ENCODE data around the gene PRKCE. TPM values are rescaled to one million over a fixed set of nuclear protein-coding genes. Genes with fewer than 3 reads are reported as not detected.

Gene PRKCE
- total and polyA plus RNA-seq, 2 experiments from 2014 or later, result 0.94 to 1.2 TPM

DNA sequence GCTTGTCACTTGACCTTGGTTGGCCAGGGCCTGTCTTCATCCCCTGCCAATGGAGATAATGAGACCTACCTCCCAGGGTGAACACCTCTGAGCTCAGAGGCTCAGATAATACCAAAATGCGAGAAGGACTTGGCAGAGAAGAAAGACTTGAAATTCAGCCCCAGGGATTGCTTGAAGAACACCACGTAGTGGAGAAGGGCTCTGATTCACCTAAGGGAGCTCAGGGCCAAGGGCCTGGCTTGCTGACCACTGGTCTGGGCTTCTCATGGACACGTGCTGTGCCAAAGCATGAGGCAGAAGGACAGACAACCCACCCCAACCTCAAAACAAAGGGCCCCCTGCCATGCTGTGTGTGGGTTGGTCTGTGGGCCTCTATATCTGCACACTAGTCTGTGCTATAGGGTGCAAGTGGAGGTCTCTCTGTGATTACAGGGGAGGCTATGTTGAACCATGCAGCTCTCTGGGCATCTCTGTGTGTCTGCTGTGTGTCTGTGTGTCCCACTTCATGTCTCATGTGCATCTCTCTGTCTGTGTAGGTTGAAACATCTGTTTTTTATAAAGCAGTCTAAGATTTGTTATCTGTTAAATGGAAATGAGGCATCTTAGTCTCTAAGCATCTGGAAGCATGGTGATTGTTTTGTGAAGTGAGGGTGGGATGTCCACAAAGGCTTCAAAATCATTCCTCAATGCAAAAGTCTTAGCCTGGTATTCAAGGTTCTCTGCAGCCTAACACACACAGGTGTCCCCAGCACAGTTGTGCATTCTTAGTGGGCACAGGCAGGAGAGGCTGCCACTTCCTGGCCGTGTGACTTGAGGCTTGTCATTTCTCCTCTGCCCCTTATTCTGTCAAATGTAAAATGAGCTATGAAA, 584.8 kb downstream of the PRKCE start:
- Mint-ChIP-seq H3K4me3 (no peak overlapping the region), H3K9me3 (no peaks in the 10 kb centered on the region; the same call in 2 of the 3 replicates), H3K4me1 (peaks cover 13% of the 10 kb centered on the region), H3K27me3 (ENCODE audit: insufficient read depth, low read depth, poor library complexity) (peaks cover 2% of the 10 kb centered on the region), H3K36me3 (ENCODE audit: low read depth) (no peaks in the 10 kb centered on the region), H3K27ac (no peak overlapping the region)
- Histone ChIP-seq H4K20me1 (replicated peaks; ENCODE audit: insufficient read depth) (no peaks in the 10 kb centered on the region), H3K9me2 (ENCODE audit: insufficient read depth) (peaks cover 5% of the 10 kb centered on the region; the same call in 1 of the 2 replicates), H3K4me2 (no peak overlapping the region), H3F3A (replicated peaks; ENCODE audit: low read depth) (no peaks in the 10 kb centered on the region), H3K27ac (ENCODE audit: low read depth) (no peak overlapping the region), H3K79me2 (replicated peaks; ENCODE audit: insufficient read depth) (no peaks in the 10 kb centered on the region), H3K27me3 (ENCODE audit: insufficient read depth) (no peaks in the 10 kb centered on the region), H3K4me1 (ENCODE audit: insufficient read depth) (no peaks in the 10 kb centered on the region), H2AFZ (no peak overlapping the region), H3K4me3 (no peak overlapping the region), H3K36me3 (ENCODE audit: insufficient read depth) (no peaks in the 10 kb centered on the region)
- ATAC-seq (no peak), DNase-seq (ENCODE audit: low spot score) (no peak)
- TF ChIP-seq, protein P1, sequence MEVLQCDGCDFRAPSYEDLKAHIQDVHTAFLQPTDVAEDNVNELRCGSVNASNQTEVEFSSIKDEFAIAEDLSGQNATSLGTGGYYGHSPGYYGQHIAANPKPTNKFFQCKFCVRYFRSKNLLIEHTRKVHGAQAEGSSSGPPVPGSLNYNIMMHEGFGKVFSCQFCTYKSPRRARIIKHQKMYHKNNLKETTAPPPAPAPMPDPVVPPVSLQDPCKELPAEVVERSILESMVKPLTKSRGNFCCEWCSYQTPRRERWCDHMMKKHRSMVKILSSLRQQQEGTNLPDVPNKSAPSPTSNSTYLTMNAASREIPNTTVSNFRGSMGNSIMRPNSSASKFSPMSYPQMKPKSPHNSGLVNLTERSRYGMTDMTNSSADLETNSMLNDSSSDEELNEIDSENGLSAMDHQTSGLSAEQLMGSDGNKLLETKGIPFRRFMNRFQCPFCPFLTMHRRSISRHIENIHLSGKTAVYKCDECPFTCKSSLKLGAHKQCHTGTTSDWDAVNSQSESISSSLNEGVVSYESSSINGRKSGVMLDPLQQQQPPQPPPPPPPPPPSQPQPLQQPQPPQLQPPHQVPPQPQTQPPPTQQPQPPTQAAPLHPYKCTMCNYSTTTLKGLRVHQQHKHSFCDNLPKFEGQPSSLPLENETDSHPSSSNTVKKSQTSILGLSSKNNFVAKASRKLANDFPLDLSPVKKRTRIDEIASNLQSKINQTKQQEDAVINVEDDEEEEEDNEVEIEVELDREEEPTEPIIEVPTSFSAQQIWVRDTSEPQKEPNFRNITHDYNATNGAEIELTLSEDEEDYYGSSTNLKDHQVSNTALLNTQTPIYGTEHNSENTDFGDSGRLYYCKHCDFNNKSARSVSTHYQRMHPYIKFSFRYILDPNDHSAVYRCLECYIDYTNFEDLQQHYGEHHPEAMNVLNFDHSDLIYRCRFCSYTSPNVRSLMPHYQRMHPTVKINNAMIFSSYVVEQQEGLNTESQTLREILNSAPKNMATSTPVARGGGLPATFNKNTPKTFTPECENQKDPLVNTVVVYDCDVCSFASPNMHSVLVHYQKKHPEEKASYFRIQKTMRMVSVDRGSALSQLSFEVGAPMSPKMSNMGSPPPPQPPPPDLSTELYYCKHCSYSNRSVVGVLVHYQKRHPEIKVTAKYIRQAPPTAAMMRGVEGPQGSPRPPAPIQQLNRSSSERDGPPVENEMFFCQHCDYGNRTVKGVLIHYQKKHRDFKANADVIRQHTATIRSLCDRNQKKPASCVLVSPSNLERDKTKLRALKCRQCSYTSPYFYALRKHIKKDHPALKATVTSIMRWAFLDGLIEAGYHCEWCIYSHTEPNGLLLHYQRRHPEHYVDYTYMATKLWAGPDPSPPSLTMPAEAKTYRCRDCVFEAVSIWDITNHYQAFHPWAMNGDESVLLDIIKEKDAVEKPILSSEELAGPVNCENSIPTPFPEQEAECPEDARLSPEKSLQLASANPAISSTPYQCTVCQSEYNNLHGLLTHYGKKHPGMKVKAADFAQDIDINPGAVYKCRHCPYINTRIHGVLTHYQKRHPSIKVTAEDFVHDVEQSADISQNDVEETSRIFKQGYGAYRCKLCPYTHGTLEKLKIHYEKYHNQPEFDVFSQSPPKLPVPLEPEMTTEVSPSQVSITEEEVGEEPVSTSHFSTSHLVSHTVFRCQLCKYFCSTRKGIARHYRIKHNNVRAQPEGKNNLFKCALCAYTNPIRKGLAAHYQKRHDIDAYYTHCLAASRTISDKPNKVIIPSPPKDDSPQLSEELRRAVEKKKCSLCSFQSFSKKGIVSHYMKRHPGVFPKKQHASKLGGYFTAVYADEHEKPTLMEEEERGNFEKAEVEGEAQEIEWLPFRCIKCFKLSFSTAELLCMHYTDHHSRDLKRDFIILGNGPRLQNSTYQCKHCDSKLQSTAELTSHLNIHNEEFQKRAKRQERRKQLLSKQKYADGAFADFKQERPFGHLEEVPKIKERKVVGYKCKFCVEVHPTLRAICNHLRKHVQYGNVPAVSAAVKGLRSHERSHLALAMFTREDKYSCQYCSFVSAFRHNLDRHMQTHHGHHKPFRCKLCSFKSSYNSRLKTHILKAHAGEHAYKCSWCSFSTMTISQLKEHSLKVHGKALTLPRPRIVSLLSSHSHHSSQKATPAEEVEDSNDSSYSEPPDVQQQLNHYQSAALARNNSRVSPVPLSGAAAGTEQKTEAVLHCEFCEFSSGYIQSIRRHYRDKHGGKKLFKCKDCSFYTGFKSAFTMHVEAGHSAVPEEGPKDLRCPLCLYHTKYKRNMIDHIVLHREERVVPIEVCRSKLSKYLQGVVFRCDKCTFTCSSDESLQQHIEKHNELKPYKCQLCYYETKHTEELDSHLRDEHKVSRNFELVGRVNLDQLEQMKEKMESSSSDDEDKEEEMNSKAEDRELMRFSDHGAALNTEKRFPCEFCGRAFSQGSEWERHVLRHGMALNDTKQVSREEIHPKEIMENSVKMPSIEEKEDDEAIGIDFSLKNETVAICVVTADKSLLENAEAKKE (CRISPR knock-in tag; IDR thresholded peaks at IDR 0.05), result no peak
- TF ChIP-seq JUNB (IDR thresholded peaks at IDR 0.05; ENCODE audit: unreplicated experiment) (no peak), ZNF114 (CRISPR knock-in tag; IDR thresholded peaks at IDR 0.05) (no peak), POLR2AphosphoS5 (IDR thresholded peaks at IDR 0.05; ENCODE audit: low read depth) (no peak), EZH2 (IDR thresholded peaks at IDR 0.05; ENCODE audit: low read depth, unreplicated experiment) (no peak)
- TF ChIP-seq, protein P2, sequence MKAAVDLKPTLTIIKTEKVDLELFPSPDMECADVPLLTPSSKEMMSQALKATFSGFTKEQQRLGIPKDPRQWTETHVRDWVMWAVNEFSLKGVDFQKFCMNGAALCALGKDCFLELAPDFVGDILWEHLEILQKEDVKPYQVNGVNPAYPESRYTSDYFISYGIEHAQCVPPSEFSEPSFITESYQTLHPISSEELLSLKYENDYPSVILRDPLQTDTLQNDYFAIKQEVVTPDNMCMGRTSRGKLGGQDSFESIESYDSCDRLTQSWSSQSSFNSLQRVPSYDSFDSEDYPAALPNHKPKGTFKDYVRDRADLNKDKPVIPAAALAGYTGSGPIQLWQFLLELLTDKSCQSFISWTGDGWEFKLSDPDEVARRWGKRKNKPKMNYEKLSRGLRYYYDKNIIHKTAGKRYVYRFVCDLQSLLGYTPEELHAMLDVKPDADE (IDR thresholded peaks at IDR 0.05), result no peak
